ENCODE data around the gene RFX3. TPM values are rescaled to one million over a fixed set of nuclear protein-coding genes. Genes with fewer than 3 reads are reported as not detected.

The RFX3 gene
- total and polyA plus RNA-seq, 2 donors (not counting 3 experiments of a cell fraction or from before 2014, with no cell fraction given) = 4.8 to 10.5 TPM

- TF ChIP-seq MYC (IDR thresholded peaks at IDR 0.05; ENCODE audit: low read depth, low read length) (no peak), FOS (IDR thresholded peaks at IDR 0.05; ENCODE audit: borderline replicate concordance, insufficient read depth, low read length) (no peak), POLR2A (IDR thresholded peaks at IDR 0.05; ENCODE audit: low read depth, low read length) (no peak), POLR2AphosphoS5 (IDR thresholded peaks at IDR 0.05; ENCODE audit: insufficient read depth, low read depth, low read length) (no peak), EZH2 (IDR thresholded peaks at IDR 0.05; ENCODE audit: borderline replicate concordance, low read depth, low read length, severe bottlenecking) (no peak), JUN (IDR thresholded peaks at IDR 0.05; ENCODE audit: borderline replicate concordance, insufficient read depth, insufficient read length, low read depth) (no peak), CTCF (IDR thresholded peaks at IDR 0.05; ENCODE audit: extremely low read depth in 1 of 2, insufficient read depth in 1 of 2, low read depth in 1 of 2, low read length in 2 of 2) (no peak), GATA2 (IDR thresholded peaks at IDR 0.05; ENCODE audit: insufficient read depth, insufficient read length, low read depth, low read length) (no peak)
- TF ChIP-seq, protein P1, sequence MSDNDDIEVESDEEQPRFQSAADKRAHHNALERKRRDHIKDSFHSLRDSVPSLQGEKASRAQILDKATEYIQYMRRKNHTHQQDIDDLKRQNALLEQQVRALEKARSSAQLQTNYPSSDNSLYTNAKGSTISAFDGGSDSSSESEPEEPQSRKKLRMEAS (IDR thresholded peaks at IDR 0.05; ENCODE audit: insufficient read depth, insufficient read length) = no peak
- Histone ChIP-seq H3K4me3 (replicated peaks in 1 of 3; ENCODE audit: insufficient read depth in 1 of 3, low read depth in 1 of 3, low read length in 3 of 3) (no peak overlapping the region), H3K9me1 (replicated peaks; ENCODE audit: control insufficient read depth, extremely low read depth, insufficient read depth, low read length) (no peaks in the 10 kb centered on the region), H2AFZ (ENCODE audit: low read depth, low read length) (no peak overlapping the region), H3K36me3 (ENCODE audit: control insufficient read depth in 2 of 2, extremely low read depth in 1 of 2, insufficient read depth in 2 of 2, low read length in 2 of 2) (no peaks in the 10 kb centered on the region), H3K27me3 (ENCODE audit: control insufficient read depth in 2 of 2, insufficient read depth in 2 of 2, low read length in 2 of 2) (no peaks in the 10 kb centered on the region), H3K27ac (ENCODE audit: insufficient read depth, low read depth, low read length) (no peak overlapping the region), H3K9me3 (replicated peaks; ENCODE audit: control insufficient read depth, insufficient read depth, low read length) (no peaks in the 10 kb centered on the region), H3K9ac (replicated peaks; ENCODE audit: extremely low read depth, insufficient read depth, low read length) (no peak overlapping the region), H3K4me2 (ENCODE audit: insufficient read depth, low read length) (no peak overlapping the region), H3K79me2 (ENCODE audit: control insufficient read depth, insufficient read depth, low read length) (no peaks in the 10 kb centered on the region), H3K4me1 (ENCODE audit: control insufficient read depth, extremely low read depth, insufficient read depth, low read length) (no peaks in the 10 kb centered on the region), H4K20me1 (replicated peaks; ENCODE audit: control insufficient read depth, extremely low read depth, insufficient read depth, low read length) (no peaks in the 10 kb centered on the region)
- no TSS peak for BruUV-seq (replicated peaks)
- CTCF ChIA-PET = interaction anchor here (1.1 to 4.8 kb wide), 3 partner anchors 13 to 173 kb away, joined by 3 to 32 read pairs (median 28); no protein-coding TSS in a partner anchor
- intact Hi-C loops (cut with micrococcal nuclease) (no loop called here), dilution Hi-C loops (cut with MboI; ENCODE audit: extremely low pct_ligation_motif_present, low sequenced_read_pairs) (no loop called here)
- DNase-seq (ENCODE audit: low read depth, low spot score) (no peak), FAIRE-seq (no peak)
- POLR2A ChIA-PET = no interaction called here
Measured at GRCh38 chr9:3413984-3414383, 111.8 kb downstream of the RFX3 start.
